ENCODE measurements around the gene PSMD10.

PSMD10 gene

GRCh38 chrX:108055546-108055945, 35.8 kb downstream of the PSMD10 start:
- Histone ChIP-seq H3K4me3 (replicated peaks; ENCODE audit: insufficient read depth, low read length) (no peak overlapping the region), H3K27me3 (ENCODE audit: insufficient read depth, poor library complexity, severe bottlenecking) (peaks cover 4% of the 10 kb centered on the region), H3K27ac (replicated peaks) (no peak overlapping the region)
- TF ChIP-seq POLR2AphosphoS5 (IDR thresholded peaks at IDR 0.05; ENCODE audit: low read depth) (no peak), SPI1 (IDR thresholded peaks at IDR 0.05; ENCODE audit: borderline replicate concordance, low read depth) (no peak), GABPA (IDR thresholded peaks at IDR 0.05; ENCODE audit: low read depth) (no peak), REST (IDR thresholded peaks at IDR 0.05; ENCODE audit: insufficient replicate concordance, low read depth) (no peak)
- TF ChIP-seq, protein P1, sequence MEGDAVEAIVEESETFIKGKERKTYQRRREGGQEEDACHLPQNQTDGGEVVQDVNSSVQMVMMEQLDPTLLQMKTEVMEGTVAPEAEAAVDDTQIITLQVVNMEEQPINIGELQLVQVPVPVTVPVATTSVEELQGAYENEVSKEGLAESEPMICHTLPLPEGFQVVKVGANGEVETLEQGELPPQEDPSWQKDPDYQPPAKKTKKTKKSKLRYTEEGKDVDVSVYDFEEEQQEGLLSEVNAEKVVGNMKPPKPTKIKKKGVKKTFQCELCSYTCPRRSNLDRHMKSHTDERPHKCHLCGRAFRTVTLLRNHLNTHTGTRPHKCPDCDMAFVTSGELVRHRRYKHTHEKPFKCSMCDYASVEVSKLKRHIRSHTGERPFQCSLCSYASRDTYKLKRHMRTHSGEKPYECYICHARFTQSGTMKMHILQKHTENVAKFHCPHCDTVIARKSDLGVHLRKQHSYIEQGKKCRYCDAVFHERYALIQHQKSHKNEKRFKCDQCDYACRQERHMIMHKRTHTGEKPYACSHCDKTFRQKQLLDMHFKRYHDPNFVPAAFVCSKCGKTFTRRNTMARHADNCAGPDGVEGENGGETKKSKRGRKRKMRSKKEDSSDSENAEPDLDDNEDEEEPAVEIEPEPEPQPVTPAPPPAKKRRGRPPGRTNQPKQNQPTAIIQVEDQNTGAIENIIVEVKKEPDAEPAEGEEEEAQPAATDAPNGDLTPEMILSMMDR (IDR thresholded peaks at IDR 0.05; ENCODE audit: insufficient read depth, low read length): no peak
- no peak for DNase-seq (ENCODE audit: low read depth in 1 of 2, low spot score in 1 of 2)

DNA sequence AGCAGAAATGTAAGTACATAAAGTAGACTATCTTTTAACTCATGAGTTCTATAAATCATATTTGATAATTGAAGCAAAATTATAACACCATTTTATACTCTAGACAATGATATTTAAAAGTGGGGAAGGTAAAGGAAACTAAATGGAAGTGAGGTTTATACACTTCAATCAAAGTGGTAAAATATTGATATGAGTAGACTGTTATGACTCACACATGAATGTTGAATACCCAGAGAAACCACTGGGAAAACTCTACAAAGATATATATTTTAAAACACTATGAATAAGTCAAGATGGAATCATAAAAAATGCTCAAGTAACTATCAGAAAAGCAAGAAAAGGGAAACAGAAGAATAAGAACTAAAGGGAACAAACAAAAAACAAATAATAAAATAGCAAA, 38.1 kb downstream of the PSMD10 start:
- Histone ChIP-seq H3K4me3 (replicated peaks; ENCODE audit: insufficient read depth, low read length) (no peak overlapping the region), H3K27me3 (ENCODE audit: insufficient read depth, poor library complexity, severe bottlenecking) (peaks cover 4% of the 10 kb centered on the region), H3K27ac (replicated peaks) (no peak overlapping the region)
- no peak for TF ChIP-seq SPI1 (IDR thresholded peaks at IDR 0.05; ENCODE audit: borderline replicate concordance, low read depth)
- no peak for TF ChIP-seq GABPA (IDR thresholded peaks at IDR 0.05; ENCODE audit: low read depth)
- TF ChIP-seq REST (IDR thresholded peaks at IDR 0.05; ENCODE audit: insufficient replicate concordance, low read depth): no peak
- TF ChIP-seq, protein P1 (IDR thresholded peaks at IDR 0.05; ENCODE audit: insufficient read depth, low read length): no peak
- TF ChIP-seq POLR2AphosphoS5 (IDR thresholded peaks at IDR 0.05; ENCODE audit: low read depth): no peak
- no peak for DNase-seq (ENCODE audit: low read depth in 1 of 2, low spot score in 1 of 2)

DNA sequence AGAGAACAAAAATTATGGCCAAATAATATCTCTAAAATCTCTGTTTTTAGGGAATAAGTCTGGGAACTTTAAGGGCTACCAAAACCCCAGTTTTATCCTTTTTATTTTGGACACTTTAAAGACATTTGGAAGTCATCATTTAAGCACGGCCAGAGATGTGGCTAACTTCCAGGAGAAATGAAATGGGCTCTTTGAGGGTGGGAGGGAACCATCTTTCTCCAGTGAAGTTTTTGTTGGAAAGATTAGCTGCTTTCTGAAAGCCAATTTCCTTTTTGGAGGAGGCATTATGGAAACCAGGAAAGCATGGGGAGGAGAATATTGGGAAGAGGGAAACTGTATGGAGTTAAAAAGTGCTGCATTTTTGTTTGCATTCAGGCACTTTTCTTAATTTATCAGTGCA, 41.7 kb downstream of the PSMD10 start:
- DNase-seq (ENCODE audit: low read depth in 1 of 2, low spot score in 1 of 2): no peak
- Histone ChIP-seq H3K4me3 (replicated peaks; ENCODE audit: insufficient read depth, low read length) (no peak overlapping the region), H3K27me3 (ENCODE audit: insufficient read depth, poor library complexity, severe bottlenecking) (no peaks in the 10 kb centered on the region)

GRCh38 chrX:108044554-108045256, 46.6 kb downstream of the PSMD10 start, which contains the start of gene VSIG1:
Gene VSIG1 (plus strand): TSS chrX:108045065. CDS start chrX:108045131, 66 bp downstream.
- Histone ChIP-seq H3K27ac (replicated peaks) (no peak within 1 kb of the TSS), H3K27me3 (ENCODE audit: insufficient read depth, poor library complexity, severe bottlenecking) (peaks cover 2% of the 10 kb centered on the region), H3K4me3 (replicated peaks; ENCODE audit: insufficient read depth, low read length) (no peak within 1 kb of the TSS)
- no peak for TF ChIP-seq POLR2AphosphoS5 (IDR thresholded peaks at IDR 0.05; ENCODE audit: low read depth)
- no peak for TF ChIP-seq SPI1 (IDR thresholded peaks at IDR 0.05; ENCODE audit: borderline replicate concordance, low read depth)
- DNase-seq (ENCODE audit: low read depth in 1 of 2, low spot score in 1 of 2): no peak

More for the DNA sequence above, 41.7 kb downstream of the PSMD10 start:
- no peak overlapping the region for H3K27ac ChIP-seq (replicated peaks)
- no peak for TF ChIP-seq SPI1 (IDR thresholded peaks at IDR 0.05; ENCODE audit: borderline replicate concordance, low read depth)
